Neural cell (in vitro differentiated cells): ENCODE data around the gene USO1.

Source experiments
- EP300 ChIP-seq: fragments of 450-650 bp; conservative IDR thresholded peaks from 2 replicates; pipeline ENCODE4 v1.6.1; 2014; ENCODE audit warnings: antibody characterized with exemption, mild to moderate bottlenecking, moderate library complexity; ENCODE audit not compliant: poor library complexity, severe bottlenecking
- MXI1 ChIP-seq: fragments of 450-650 bp; conservative IDR thresholded peaks from 2 replicates; pipeline ENCODE4 v1.6.1; 2014; ENCODE audit warnings: antibody characterized with exemption, mild to moderate bottlenecking; ENCODE audit not compliant: poor library complexity, severe bottlenecking
- POLR2AphosphoS5 ChIP-seq: IDR thresholded peaks from 2 replicates; pipeline ENCODE4 v1.6.1; 2012
- TAF1 ChIP-seq: IDR thresholded peaks from 2 replicates; pipeline ENCODE4 v1.6.1; 2012; ENCODE audit warnings: low read depth
- TF ChIP-seq, protein P1 (sequence below): IDR thresholded peaks from 2 replicates; pipeline ENCODE4 v1.6.1; 2012; ENCODE audit warnings: borderline replicate concordance
- TF ChIP-seq, protein P2 (sequence below): fragments of 450-650 bp; IDR thresholded peaks from 2 replicates; pipeline ENCODE4 v1.5.1; 2014; ENCODE audit warnings: antibody characterized with exemption, mild to moderate bottlenecking, moderate library complexity; ENCODE audit not compliant: poor library complexity, severe bottlenecking

DNA sequence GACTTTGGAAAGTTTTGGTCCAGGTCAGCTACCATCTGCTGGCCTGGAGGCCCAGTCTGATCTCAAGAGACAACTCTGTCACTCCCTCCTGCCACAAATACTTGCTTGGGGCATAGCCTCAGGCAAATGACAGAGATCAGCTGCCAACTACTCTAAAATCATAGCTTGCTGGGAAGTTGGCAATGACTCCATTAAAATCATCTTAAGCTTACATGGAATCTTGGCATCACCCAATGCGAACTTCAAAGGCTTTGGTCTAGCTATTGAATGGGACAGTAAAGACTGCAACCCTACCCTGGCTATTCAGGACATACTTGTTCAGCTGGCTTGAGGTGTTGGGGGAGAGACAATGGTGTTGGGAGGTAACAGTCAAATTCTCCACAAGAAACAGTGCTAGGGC lies 7.0 kb upstream of the USO1 start:
- TF ChIP-seq, protein P1, sequence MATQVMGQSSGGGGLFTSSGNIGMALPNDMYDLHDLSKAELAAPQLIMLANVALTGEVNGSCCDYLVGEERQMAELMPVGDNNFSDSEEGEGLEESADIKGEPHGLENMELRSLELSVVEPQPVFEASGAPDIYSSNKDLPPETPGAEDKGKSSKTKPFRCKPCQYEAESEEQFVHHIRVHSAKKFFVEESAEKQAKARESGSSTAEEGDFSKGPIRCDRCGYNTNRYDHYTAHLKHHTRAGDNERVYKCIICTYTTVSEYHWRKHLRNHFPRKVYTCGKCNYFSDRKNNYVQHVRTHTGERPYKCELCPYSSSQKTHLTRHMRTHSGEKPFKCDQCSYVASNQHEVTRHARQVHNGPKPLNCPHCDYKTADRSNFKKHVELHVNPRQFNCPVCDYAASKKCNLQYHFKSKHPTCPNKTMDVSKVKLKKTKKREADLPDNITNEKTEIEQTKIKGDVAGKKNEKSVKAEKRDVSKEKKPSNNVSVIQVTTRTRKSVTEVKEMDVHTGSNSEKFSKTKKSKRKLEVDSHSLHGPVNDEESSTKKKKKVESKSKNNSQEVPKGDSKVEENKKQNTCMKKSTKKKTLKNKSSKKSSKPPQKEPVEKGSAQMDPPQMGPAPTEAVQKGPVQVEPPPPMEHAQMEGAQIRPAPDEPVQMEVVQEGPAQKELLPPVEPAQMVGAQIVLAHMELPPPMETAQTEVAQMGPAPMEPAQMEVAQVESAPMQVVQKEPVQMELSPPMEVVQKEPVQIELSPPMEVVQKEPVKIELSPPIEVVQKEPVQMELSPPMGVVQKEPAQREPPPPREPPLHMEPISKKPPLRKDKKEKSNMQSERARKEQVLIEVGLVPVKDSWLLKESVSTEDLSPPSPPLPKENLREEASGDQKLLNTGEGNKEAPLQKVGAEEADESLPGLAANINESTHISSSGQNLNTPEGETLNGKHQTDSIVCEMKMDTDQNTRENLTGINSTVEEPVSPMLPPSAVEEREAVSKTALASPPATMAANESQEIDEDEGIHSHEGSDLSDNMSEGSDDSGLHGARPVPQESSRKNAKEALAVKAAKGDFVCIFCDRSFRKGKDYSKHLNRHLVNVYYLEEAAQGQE: no peak
- TF ChIP-seq EP300 (no peak), POLR2AphosphoS5 (no peak), TAF1 (no peak), MXI1 (no peak)
- TF ChIP-seq, protein P2, sequence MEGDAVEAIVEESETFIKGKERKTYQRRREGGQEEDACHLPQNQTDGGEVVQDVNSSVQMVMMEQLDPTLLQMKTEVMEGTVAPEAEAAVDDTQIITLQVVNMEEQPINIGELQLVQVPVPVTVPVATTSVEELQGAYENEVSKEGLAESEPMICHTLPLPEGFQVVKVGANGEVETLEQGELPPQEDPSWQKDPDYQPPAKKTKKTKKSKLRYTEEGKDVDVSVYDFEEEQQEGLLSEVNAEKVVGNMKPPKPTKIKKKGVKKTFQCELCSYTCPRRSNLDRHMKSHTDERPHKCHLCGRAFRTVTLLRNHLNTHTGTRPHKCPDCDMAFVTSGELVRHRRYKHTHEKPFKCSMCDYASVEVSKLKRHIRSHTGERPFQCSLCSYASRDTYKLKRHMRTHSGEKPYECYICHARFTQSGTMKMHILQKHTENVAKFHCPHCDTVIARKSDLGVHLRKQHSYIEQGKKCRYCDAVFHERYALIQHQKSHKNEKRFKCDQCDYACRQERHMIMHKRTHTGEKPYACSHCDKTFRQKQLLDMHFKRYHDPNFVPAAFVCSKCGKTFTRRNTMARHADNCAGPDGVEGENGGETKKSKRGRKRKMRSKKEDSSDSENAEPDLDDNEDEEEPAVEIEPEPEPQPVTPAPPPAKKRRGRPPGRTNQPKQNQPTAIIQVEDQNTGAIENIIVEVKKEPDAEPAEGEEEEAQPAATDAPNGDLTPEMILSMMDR: no peak
